DMS79 (cell line): ENCODE measurements around the gene MAST2.
A peak's percentile ranks its signal among the peaks of the same experiment; 100 is the strongest.
"Not testable (repeated sequence)": the region's sequence is repeated elsewhere in the genome, so short reads cannot be mapped to it uniquely, and the experiment has no call there.

Experiments used
- DNase-seq: peaks from one replicate; lab custom pipeline; 2025; lab: John Stamatoyannopoulos, UW

MAST2 gene

GRCh38 chr1:45894331-45894730, 90.9 kb downstream of the MAST2 start:
- DNase-seq = no peak

- no peak for DNase-seq
Measured at GRCh38 chr1:45894921-45895320, 91.5 kb downstream of the MAST2 start.

GRCh38 chr1:45895406-45895805, 92.0 kb downstream of the MAST2 start:
- DNase-seq = no peak

GRCh38 chr1:45906883-45907282, 103.5 kb downstream of the MAST2 start:
- no peak for DNase-seq

- no peak for DNase-seq
Measured at GRCh38 chr1:45908611-45909140, 105.3 kb downstream of the MAST2 start.

GRCh38 chr1:45911634-45912033, 108.2 kb downstream of the MAST2 start:
- no peak for DNase-seq

- no peak for DNase-seq
Measured at GRCh38 chr1:45913183-45913683, 109.8 kb downstream of the MAST2 start.

GRCh38 chr1:45913731-45914501, 110.5 kb downstream of the MAST2 start:
- DNase-seq = no peak

- DNase-seq = no peak
Measured at GRCh38 chr1:45914836-45915235, 111.4 kb downstream of the MAST2 start.

GRCh38 chr1:45922374-45922773, 119.0 kb downstream of the MAST2 start:
- DNase-seq = no peak

- no peak for DNase-seq
Measured at GRCh38 chr1:45922813-45923212, 119.4 kb downstream of the MAST2 start.

- no peak for DNase-seq
Measured at GRCh38 chr1:45923343-45923742, 119.9 kb downstream of the MAST2 start.

GRCh38 chr1:45924736-45925135, 121.3 kb downstream of the MAST2 start:
- no peak for DNase-seq

GRCh38 chr1:45925728-45926287, 122.4 kb downstream of the MAST2 start:
- DNase-seq = no peak

GRCh38 chr1:45926330-45926729, 122.9 kb downstream of the MAST2 start:
- no peak for DNase-seq

- not testable (repeated sequence) for DNase-seq
Measured at GRCh38 chr1:45927231-45927915, 124.0 kb downstream of the MAST2 start.

GRCh38 chr1:45928486-45929205, 125.2 kb downstream of the MAST2 start:
- DNase-seq = no peak

- peak; percentile 64 for DNase-seq
Measured at GRCh38 chr1:45929257-45929687, 125.9 kb downstream of the MAST2 start.

- DNase-seq = no peak
Measured at GRCh38 chr1:45930258-45931150, 127.1 kb downstream of the MAST2 start.

- not testable (repeated sequence) for DNase-seq
Measured at GRCh38 chr1:45932205-45932604, 128.8 kb downstream of the MAST2 start.

- DNase-seq = no peak
Measured at GRCh38 chr1:45934947-45935346, 131.5 kb downstream of the MAST2 start.
